Astrocyte of the spinal cord (primary cell): ENCODE results near the gene SPSB2.
A peak's percentile ranks its signal among the peaks of the same experiment; 100 is the strongest.
"Not testable (repeated sequence)": the region's sequence is repeated elsewhere in the genome, so short reads cannot be mapped to it uniquely, and the experiment has no call there.

Experiments
- DNase-seq: peaks from one replicate; pipeline ENCODE4 v3.0.0; 2011; ENCODE audit warnings: low read depth, low spot score
- H3K4me3 ChIP-seq: 2 replicates; pipeline ENCODE4 v1.5.1; 2011; ENCODE audit warnings: low read depth, mild to moderate bottlenecking, low read length, moderate library complexity
- in situ Hi-C: cut with HindIII; loops from 2 replicates; pipeline ENCODE4 v1.10.0; 2017; ENCODE audit warnings: low sequenced_read_pairs
- TF ChIP-seq, protein P1 (sequence below): IDR thresholded peaks from 2 replicates; pipeline ENCODE4 v1.5.1; 2012; ENCODE audit warnings: low read depth, mild to moderate bottlenecking, low read length, inconsistent platforms

Gene SPSB2

GRCh38 chr12:6888360-6888759 lies 15.3 kb upstream of the SPSB2 start:
- no peak for DNase-seq
- TF ChIP-seq, protein P1, sequence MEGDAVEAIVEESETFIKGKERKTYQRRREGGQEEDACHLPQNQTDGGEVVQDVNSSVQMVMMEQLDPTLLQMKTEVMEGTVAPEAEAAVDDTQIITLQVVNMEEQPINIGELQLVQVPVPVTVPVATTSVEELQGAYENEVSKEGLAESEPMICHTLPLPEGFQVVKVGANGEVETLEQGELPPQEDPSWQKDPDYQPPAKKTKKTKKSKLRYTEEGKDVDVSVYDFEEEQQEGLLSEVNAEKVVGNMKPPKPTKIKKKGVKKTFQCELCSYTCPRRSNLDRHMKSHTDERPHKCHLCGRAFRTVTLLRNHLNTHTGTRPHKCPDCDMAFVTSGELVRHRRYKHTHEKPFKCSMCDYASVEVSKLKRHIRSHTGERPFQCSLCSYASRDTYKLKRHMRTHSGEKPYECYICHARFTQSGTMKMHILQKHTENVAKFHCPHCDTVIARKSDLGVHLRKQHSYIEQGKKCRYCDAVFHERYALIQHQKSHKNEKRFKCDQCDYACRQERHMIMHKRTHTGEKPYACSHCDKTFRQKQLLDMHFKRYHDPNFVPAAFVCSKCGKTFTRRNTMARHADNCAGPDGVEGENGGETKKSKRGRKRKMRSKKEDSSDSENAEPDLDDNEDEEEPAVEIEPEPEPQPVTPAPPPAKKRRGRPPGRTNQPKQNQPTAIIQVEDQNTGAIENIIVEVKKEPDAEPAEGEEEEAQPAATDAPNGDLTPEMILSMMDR: no peak
- H3K4me3 ChIP-seq: no peak overlapping the region
- in situ Hi-C loops: no loop called here

DNA sequence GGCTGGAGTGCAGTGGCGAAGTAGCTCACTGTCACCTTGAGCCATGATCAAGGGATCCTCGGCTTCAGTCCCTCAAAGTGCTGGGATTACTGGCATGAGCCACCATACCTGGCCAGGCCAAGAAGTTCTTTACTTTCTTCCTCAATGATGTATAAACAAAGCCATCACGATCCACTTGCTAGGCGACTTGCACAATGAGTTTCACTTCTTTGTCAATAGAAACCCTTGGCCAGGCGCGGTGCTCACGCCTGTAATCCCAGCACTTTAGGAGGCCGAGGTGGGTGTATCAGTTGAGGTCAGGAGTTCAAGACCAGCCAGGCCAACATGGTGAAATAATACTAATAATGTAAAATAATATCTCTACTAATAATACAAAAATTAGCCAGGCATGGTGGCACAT lies 14.4 kb upstream of the SPSB2 start:
- no peak overlapping the region for H3K4me3 ChIP-seq
- DNase-seq: no peak
- in situ Hi-C loops: no loop called here
- TF ChIP-seq, protein P1: no peak

GRCh38 chr12:6886206-6886999 lies 13.3 kb upstream of the SPSB2 start:
- in situ Hi-C loops, DNase-seq, H3K4me3 ChIP-seq: not testable (repeated sequence)

- TF ChIP-seq, protein P1: no peak
- DNase-seq: no peak
- in situ Hi-C loops: no loop called here
- H3K4me3 ChIP-seq: no peak overlapping the region
These were observed 11.4 kb upstream of the SPSB2 start for GRCh38 chr12:6884539-6884938.

DNA sequence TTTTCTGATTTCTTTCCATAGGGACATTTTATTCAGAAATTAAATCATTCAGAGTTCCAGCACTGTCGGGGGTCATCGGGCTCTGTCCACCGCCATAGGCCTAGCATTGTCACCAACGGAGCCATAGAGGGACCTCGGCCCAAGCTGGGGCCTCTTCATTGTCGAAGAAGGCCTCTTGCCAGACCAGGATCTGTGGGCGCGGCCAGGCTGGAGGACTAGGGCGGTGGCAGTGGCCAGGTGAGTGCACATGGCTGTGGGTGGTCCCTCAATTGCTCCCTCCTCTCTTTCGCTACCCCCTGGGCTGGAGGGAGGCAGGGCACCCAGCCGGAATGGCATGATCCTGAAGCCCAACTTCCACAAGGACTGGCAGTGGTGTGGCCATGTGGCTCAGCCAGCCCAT lies 10.6 kb upstream of the SPSB2 start:
- in situ Hi-C loops: no loop called here
- no peak for DNase-seq
- no peak overlapping the region for H3K4me3 ChIP-seq
- TF ChIP-seq, protein P1: no peak

DNA sequence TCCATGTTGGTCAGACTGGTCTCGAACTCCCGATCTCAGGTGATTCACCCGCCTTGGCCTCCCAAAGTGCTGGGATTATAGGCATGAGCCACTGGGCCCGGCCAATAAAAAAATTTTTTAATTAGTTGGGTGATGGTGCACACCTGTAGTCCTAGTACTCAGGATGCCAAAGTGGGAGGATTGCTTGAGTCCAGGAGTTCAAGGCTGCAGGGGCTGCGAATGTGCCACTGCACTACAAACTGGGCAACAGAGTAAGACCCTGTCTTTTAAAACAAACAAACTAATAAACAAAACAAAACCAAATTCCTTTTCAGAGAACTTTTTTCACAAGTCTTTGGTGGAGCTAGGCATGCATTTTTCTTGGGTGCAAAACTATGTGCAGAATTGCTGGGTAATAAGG lies 10.1 kb upstream of the SPSB2 start:
- DNase-seq: no peak
- no peak overlapping the region for H3K4me3 ChIP-seq
- in situ Hi-C loops: no loop called here
- TF ChIP-seq, protein P1: no peak

DNA sequence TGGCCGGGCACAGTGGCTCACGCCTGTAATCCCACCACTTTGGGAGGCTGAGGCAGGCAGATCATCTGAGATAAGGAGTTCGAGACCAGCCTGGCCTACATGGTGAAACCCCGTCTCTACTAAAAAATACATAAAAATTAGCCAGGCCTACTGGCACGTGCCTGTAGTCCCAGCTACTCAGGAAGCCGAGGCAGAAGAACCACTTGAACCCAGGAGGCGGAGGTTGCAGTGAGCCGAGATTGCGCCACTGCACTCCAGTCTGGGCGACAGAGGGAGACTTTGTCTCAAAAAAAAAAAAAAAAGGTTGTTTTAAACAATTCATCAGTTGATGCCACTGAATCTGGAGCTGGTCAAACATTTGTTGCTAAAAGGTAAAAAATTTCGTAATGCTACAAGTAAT lies 6.7 kb upstream of the SPSB2 start:
- H3K4me3 ChIP-seq, DNase-seq, in situ Hi-C loops: not testable (repeated sequence)

DNA sequence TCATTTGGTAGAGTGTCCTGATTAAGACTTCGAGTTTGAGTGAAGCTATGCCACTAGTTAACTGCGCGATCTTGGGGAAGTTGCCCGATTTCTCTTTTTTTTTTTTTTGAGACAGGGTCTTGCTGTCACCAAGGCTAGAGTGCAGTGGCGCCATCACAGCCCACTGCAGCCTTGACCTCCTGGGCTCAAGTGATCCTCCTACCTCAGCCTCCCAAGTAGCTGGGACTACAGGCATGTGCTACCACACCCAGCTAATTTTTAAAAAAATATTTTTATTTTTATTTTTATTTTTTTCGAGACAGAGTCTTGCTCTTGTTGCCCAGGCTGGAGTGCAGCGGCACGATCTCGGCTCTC lies 889 bp upstream of the SPSB2 start:
- DNase-seq, in situ Hi-C loops: not testable (repeated sequence)
- H3K4me3 ChIP-seq: peak overlapping the region; percentile 63
